Smooth muscle cell (in vitro differentiated cells): Measurements from ENCODE around the gene LMAN2. TPM values are rescaled to one million over a fixed set of nuclear protein-coding genes. Genes with fewer than 3 reads are reported as not detected.

ENCODE experiments used
- DNase-seq: peaks from one replicate; lab custom pipeline; 2025; ENCODE audit not compliant: unreplicated experiment; lab: John Stamatoyannopoulos, UW
- H2AFZ ChIP-seq: fragments of 200-600 bp; sonication (generic); 2 replicates; pipeline ENCODE4 v1.6.0; 2016; ENCODE audit warnings: antibody characterized with exemption, low read depth, mild to moderate bottlenecking
- H3F3A ChIP-seq: fragments of 200-600 bp; sonication (generic); 2 replicates; pipeline ENCODE4 v1.6.0; 2017; ENCODE audit warnings: antibody characterized with exemption, low read depth
- H3K27ac ChIP-seq: fragments of 200-600 bp; sonication (generic); 2 replicates; pipeline ENCODE4 v1.5.1; 2016; ENCODE audit warnings: low read depth, mild to moderate bottlenecking
- H3K27me3 ChIP-seq: fragments of 200-600 bp; sonication (generic); 2 replicates; pipeline ENCODE4 v1.6.1; 2016; ENCODE audit warnings: low read depth, mild to moderate bottlenecking
- H3K36me3 ChIP-seq: fragments of 200-600 bp; sonication (generic); 2 replicates; pipeline ENCODE4 v1.5.1; 2016; ENCODE audit warnings: low read depth
- H3K4me1 ChIP-seq: fragments of 200-600 bp; sonication (generic); 2 replicates; pipeline ENCODE4 v1.5.1; 2016; ENCODE audit warnings: low read depth
- H3K4me2 ChIP-seq: fragments of 200-600 bp; sonication (generic); 2 replicates; pipeline ENCODE4 v1.6.0; 2016; ENCODE audit warnings: mild to moderate bottlenecking
- H3K4me3 ChIP-seq: fragments of 200-600 bp; sonication (generic); 2 replicates; pipeline ENCODE4 v1.5.1; 2016; ENCODE audit warnings: mild to moderate bottlenecking
- H3K79me2 ChIP-seq: fragments of 200-600 bp; sonication (generic); 2 replicates; pipeline ENCODE4 v1.6.0; 2016; ENCODE audit warnings: low read depth, mild to moderate bottlenecking
- H3K9ac ChIP-seq: fragments of 200-600 bp; sonication (generic); 2 replicates; pipeline ENCODE4 v1.6.0; 2016; ENCODE audit warnings: low read depth
- H3K9me3 ChIP-seq: fragments of 200-600 bp; sonication (generic); replicated peaks from 2 replicates; pipeline ENCODE4 v1.5.1; 2016; ENCODE audit warnings: low read depth
- H4K20me1 ChIP-seq: fragments of 200-600 bp; sonication (generic); 2 replicates; pipeline ENCODE4 v1.6.0; 2016; ENCODE audit warnings: low read depth
- WGBS: methylation state at CpG from one replicate; pipeline ENCODE4 v1.1.7; 2016; ENCODE audit warnings: low lambda C conversion rate; 5-methylcytosine and 5-hydroxymethylcytosine counted together
- polyA plus RNA-seq: library from polyadenylated mRNA; unstranded; fragments of >200 nt; fragmentation: Nextera tagmentation; extraction: Ambion mirVana; gene quantifications from 2 replicates; pipeline ENCODE4 v1.2.1, GENCODE V29; 2016
- total RNA-seq: library from RNA; depleted of rRNA; stranded (reverse); fragments of >200 nt; gene quantifications from 2 replicates; pipeline ENCODE4 v1.2.3, GENCODE V29; 2014
- TF ChIP-seq, protein P1 (sequence below): fragments of 200-600 bp; sonication (generic); IDR thresholded peaks from 2 replicates; pipeline ENCODE4 v1.5.1; 2017; ENCODE audit warnings: borderline replicate concordance, mild to moderate bottlenecking, antibody characterized with exemption; ENCODE audit not compliant: insufficient read depth, poor library complexity, severe bottlenecking

The LMAN2 gene
- total and polyA plus RNA-seq, 2 experiments from 2014 or later, result 241 to 253 TPM

DNA sequence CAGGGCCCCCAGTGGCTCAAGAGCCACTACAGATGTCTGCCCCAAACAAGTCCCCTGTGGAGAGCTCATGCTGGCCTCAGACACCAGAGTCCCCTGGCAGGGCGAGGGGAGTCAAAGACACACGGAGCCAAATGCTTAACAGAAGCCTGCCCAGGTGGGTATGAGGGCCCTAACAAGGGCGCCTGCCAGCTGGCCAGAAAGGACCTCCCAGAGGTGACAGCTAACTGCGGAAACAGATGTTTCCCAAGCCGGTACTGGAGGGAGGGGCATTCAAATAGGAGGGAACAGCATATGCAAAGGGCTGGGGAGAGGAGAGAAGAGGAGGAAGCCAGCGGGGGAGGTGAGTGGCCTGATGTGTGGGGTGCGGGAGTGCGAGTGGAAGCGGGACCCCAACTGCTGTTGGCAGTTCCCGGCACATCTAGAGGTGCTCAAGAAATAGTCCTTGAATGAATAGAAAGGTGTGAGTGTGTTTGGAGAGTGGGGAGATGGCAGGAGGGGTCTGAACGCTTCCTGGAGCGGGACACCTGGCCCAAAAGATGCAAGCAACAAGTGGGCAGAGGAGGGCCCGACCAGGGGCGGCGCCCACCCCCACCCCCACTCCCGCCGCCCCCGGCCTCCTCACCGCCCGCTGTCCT is 40.6 kb downstream of the LMAN2 start:
- 28% methylated on average over 15 of the region's 20 CpGs for WGBS
- peak overlapping the region; percentile 96 for H3K4me2 ChIP-seq
- H3K36me3 ChIP-seq, result no peaks in the 10 kb centered on the region
- no peak overlapping the region for H2AFZ ChIP-seq
- H4K20me1 ChIP-seq, result peaks cover 40% of the 10 kb centered on the region
- H3K9ac ChIP-seq, result no peak overlapping the region
- no peaks in the 10 kb centered on the region for H3K79me2 ChIP-seq
- DNase-seq, result no peak
- H3K27me3 ChIP-seq, result no peaks in the 10 kb centered on the region
- peak overlapping the region; percentile 71 for H3K4me3 ChIP-seq
- no peak overlapping the region for H3K27ac ChIP-seq
- H3F3A ChIP-seq, result no peaks in the 10 kb centered on the region
- no peaks in the 10 kb centered on the region for H3K4me1 ChIP-seq
- TF ChIP-seq, protein P1, sequence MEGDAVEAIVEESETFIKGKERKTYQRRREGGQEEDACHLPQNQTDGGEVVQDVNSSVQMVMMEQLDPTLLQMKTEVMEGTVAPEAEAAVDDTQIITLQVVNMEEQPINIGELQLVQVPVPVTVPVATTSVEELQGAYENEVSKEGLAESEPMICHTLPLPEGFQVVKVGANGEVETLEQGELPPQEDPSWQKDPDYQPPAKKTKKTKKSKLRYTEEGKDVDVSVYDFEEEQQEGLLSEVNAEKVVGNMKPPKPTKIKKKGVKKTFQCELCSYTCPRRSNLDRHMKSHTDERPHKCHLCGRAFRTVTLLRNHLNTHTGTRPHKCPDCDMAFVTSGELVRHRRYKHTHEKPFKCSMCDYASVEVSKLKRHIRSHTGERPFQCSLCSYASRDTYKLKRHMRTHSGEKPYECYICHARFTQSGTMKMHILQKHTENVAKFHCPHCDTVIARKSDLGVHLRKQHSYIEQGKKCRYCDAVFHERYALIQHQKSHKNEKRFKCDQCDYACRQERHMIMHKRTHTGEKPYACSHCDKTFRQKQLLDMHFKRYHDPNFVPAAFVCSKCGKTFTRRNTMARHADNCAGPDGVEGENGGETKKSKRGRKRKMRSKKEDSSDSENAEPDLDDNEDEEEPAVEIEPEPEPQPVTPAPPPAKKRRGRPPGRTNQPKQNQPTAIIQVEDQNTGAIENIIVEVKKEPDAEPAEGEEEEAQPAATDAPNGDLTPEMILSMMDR, result no peak
- H3K9me3 ChIP-seq, result no peaks in the 10 kb centered on the region

DNA sequence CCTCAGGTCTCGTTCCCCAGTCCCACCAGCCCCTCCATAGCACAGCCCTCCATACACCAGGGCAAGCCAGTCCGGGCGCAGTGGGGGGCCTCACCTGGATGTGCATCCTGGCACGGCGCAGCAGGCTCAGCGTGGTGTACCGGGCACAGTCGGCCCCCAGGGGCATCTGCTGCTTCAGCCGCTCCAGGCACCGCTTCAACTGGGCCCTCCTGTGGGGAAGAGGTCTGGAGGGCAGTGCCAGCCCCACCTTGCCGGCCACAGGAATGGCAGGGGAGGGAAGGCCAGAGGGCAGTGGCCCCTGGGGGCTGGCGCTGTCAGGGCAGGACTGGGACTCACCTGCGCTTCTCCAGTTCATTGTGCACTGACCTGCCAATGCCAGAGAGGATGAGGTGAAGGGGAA is 41.1 kb downstream of the LMAN2 start:
- WGBS, result over 99% methylated on average over 13 of the region's 13 CpGs
- H3K4me3 ChIP-seq, result no peak overlapping the region
- no peaks in the 10 kb centered on the region for H3K4me1 ChIP-seq
- H3K9me3 ChIP-seq, result no peaks in the 10 kb centered on the region
- H3K79me2 ChIP-seq, result peaks cover 5% of the 10 kb centered on the region
- H3K9ac ChIP-seq, result no peak overlapping the region
- peak overlapping the region; percentile 96 for H3K4me2 ChIP-seq
- TF ChIP-seq, protein P1, result no peak
- no peaks in the 10 kb centered on the region for H3K36me3 ChIP-seq
- no peak overlapping the region for H3K27ac ChIP-seq
- no peaks in the 10 kb centered on the region for H3K27me3 ChIP-seq
- H2AFZ ChIP-seq, result no peak overlapping the region
- no peaks in the 10 kb centered on the region for H3F3A ChIP-seq
- no peak for DNase-seq
- H4K20me1 ChIP-seq, result peaks cover 45% of the 10 kb centered on the region

DNA sequence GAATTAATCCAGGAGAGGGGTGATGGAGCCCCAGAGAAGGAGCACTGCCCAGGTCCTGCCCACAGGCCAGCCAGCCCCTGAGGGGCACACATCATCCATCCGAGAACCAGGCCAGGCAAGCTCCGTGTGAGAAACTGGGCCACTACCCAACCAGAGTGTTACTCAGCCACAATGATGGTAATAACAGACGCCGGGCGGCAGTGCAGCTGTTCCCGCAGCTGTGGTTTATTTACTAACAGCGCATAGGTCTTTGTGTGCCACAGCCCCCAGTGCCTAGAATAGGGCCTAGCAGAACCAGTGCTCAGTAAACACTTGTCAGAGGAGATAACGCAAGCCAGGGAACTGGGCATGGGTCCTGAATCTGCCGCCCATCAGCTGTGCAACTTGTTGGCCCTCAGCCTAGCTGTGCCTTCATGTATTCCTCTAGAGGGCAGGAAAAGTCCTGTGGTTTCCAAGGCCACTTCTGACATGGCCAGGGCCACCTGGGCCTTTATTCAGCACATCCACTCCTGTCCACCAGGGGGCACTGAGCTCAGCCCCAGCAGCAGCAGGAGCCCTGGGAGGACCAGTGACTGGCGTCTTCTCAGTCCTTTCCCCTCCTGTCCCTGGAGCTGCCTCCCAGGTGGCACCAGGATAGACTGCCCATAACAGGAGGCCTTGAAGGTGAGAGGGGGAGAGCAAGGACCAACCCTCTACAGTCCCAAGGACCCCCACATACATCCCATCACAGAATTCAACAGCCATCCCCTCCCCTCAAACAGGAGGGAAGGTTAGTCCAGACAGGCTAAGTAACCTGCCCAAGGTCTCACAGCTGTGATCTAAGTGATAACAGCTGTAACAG is 41.9 kb downstream of the LMAN2 start:
- Histone ChIP-seq H3K4me3 (no peak overlapping the region), H3K4me1 (peaks cover 5% of the 10 kb centered on the region), H2AFZ (no peak overlapping the region), H3K4me2 (no peak overlapping the region), H3K27me3 (no peaks in the 10 kb centered on the region), H4K20me1 (peaks cover 52% of the 10 kb centered on the region), H3K27ac (no peak overlapping the region), H3K36me3 (no peaks in the 10 kb centered on the region), H3K9ac (no peak overlapping the region), H3K79me2 (peaks cover 12% of the 10 kb centered on the region), H3F3A (no peaks in the 10 kb centered on the region), H3K9me3 (no peaks in the 10 kb centered on the region)
- TF ChIP-seq, protein P1, result peak; percentile 78
- WGBS, result 88% methylated on average over 10 of the region's 10 CpGs
- no peak for DNase-seq

DNA sequence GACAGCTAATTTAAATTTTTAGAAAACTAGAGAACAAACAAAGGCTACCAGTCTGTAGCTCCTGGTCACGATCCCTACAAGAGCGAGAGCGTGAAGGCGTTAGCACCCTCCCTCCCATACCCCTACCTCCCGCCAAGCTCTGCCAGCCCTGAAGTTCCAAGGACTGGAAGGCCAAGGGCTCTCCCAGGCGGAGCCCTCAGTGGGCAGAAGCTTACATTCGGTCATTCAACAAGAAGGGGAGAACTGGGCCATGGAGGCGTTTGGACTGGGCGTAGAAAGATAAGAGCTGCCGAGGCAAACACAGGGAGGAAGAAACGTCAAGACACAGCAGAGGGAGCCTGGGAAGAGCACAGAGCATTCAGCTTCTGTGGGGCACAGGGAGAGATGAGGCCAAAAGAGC is 42.7 kb downstream of the LMAN2 start:
- Histone ChIP-seq H3K9ac (no peak overlapping the region), H3F3A (no peaks in the 10 kb centered on the region), H3K4me2 (no peak overlapping the region), H3K27ac (no peak overlapping the region), H3K36me3 (no peaks in the 10 kb centered on the region), H2AFZ (no peak overlapping the region), H4K20me1 (peaks cover 53% of the 10 kb centered on the region), H3K9me3 (no peaks in the 10 kb centered on the region), H3K27me3 (no peaks in the 10 kb centered on the region), H3K4me1 (peaks cover 9% of the 10 kb centered on the region), H3K79me2 (peaks cover 21% of the 10 kb centered on the region), H3K4me3 (no peak overlapping the region)
- TF ChIP-seq, protein P1, result no peak
- 96% methylated on average over 11 of the region's 11 CpGs for WGBS
- DNase-seq, result no peak
